Lung (tissue), 12 donors: Measurements from ENCODE around the gene CCDC33. TPM values are rescaled to one million over a fixed set of nuclear protein-coding genes. Genes with fewer than 3 reads are reported as not detected.
"Not testable (repeated sequence)": the region's sequence is repeated elsewhere in the genome, so short reads cannot be mapped to it uniquely, and the experiment has no call there.

Experiments used
- ATAC-seq: fragments of 200-7000 bp; cut with Tn5 transposase; one replicate; pipeline ENCODE4 v1.9.1; 2020; ENCODE audit warnings: moderate number of reproducible peaks; ENCODE audit not compliant: insufficient read depth, low FRiP score
- DNase-seq, 3 donors: peaks; one replicate each; pipeline ENCODE4 v3.0.0-alpha.2; 2013 to 2017
- H3K27ac ChIP-seq, 2 donors: one replicate each; pipeline ENCODE4 v1.5.1; 2013; ENCODE audit warnings: mild to moderate bottlenecking in 2 of 2, moderate library complexity in 2 of 2, control low read depth in 1 of 2, inconsistent platforms in 1 of 2, low read depth in 1 of 2, low read length in 1 of 2
- H3K27me3 ChIP-seq, 3 donors: one replicate each; pipeline ENCODE4 v1.5.1; 2013; ENCODE audit warnings: low read length in 2 of 3; ENCODE audit not compliant: control insufficient read depth in 3 of 3, insufficient read depth in 3 of 3
- H3K36me3 ChIP-seq, 4 donors: one replicate each; pipeline ENCODE4 v1.5.1; 2013; ENCODE audit warnings: low read length in 4 of 4, mild to moderate bottlenecking in 1 of 4, moderate library complexity in 1 of 4; ENCODE audit not compliant: control insufficient read depth in 4 of 4, insufficient read depth in 4 of 4
- H3K4me1 ChIP-seq, 5 donors: one replicate each; pipeline ENCODE4 v1.5.1; 2013; ENCODE audit warnings: low read length in 5 of 5, mild to moderate bottlenecking in 2 of 5, moderate library complexity in 1 of 5; ENCODE audit not compliant: control insufficient read depth in 5 of 5, insufficient read depth in 5 of 5
- H3K4me3 ChIP-seq: one replicate; pipeline ENCODE4 v1.5.1; 2013; ENCODE audit warnings: mild to moderate bottlenecking, control low read depth, moderate library complexity
- H3K9ac ChIP-seq, 2 donors: one replicate each; pipeline ENCODE4 v1.5.1; 2013; ENCODE audit warnings: low read length in 2 of 2, control low read depth in 1 of 2; ENCODE audit not compliant: insufficient read depth in 1 of 2
- H3K9me3 ChIP-seq, 4 donors: one replicate each; pipeline ENCODE4 v1.5.1; 2013; ENCODE audit warnings: low read length in 3 of 4, mild to moderate bottlenecking in 1 of 4, moderate library complexity in 1 of 4; ENCODE audit not compliant: control insufficient read depth in 4 of 4, insufficient read depth in 3 of 4
- WGBS, 2 donors: extraction: QIAGEN DNeasy Blood & Tissue Kit; methylation state at CpG; one replicate each; pipeline ENCODE4 v1.1.7; 2013; 5-methylcytosine and 5-hydroxymethylcytosine counted together
- polyA plus RNA-seq, 2 donors: library from polyadenylated mRNA; stranded (reverse); fragments of 200-250 nt; gene quantifications; one replicate each; pipeline ENCODE4 v1.2.1, GENCODE V29; 2013
- total RNA-seq, 2 donors: library from RNA; depleted of rRNA in 1 of 2; stranded (reverse); fragments of >200 nt in 1 of 2; gene quantifications; one replicate each; pipeline ENCODE4 v1.2.1, GENCODE V29; 2014 to 2021
- TF ChIP-seq, protein P1 (sequence below): IDR thresholded peaks from 2 replicates; pipeline ENCODE4 v1.5.1; 2012; ENCODE audit warnings: mild to moderate bottlenecking; ENCODE audit errors: control extremely low read depth, extremely low read depth
- donor health status: control.
- donor health status: control.
- donor health status: Bipolar disorder and iron deficiency.
- donor health status: healthy.
- donor health status: DM: yes; HTN: yes; CAD: no.

The CCDC33 gene
- total and polyA plus RNA-seq, 4 donors = 4.3 to 14.1 (median 9.1) TPM

DNA sequence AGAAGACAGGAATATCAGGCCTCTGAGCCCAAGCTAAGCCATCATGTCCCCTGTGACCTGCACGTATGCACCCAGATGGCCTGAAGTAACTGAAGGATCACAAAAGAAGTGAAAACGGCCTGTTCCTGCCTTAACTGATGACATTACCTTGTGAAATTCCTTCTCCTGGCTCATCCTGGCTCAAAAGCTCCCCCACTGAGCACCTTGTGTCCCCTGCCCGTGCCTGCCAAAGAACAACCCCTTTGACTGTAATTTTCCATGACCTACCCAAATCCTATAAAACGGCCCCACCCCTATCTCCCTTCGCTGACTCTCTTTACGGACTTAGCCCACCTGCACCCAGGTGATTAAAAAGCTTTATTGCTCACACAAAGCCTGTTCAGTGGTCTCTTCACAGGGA is 123.2 kb downstream of the CCDC33 start:
- H3K9me3 ChIP-seq, H3K9ac ChIP-seq, H3K27ac ChIP-seq, H3K4me3 ChIP-seq, H3K36me3 ChIP-seq, H3K4me1 ChIP-seq, ATAC-seq, H3K27me3 ChIP-seq, DNase-seq: not testable (repeated sequence)
- WGBS, 2 donors = 78 to 84% methylated on average over 6 of the region's 6 CpGs

DNA sequence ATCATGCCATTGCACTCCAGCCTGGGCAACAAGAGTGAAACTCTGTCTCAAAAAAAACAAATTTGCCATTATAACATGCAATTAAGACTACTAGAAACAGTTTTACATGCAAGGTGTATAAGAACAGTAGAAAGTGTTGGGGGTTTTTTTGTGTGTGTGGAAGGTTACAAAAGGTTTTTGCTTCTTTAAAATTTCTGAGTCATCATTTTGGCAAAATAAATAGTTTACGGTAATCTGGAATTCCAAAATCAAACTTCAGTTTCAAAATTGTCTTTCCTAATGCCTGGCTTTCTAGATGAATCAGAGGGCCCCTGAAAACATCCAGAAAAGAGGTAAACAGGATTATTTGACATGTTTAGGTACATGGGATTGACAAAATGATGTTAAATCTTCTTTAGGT is 124.7 kb downstream of the CCDC33 start:
- ATAC-seq, H3K27ac ChIP-seq, H3K4me3 ChIP-seq, H3K4me1 ChIP-seq, H3K27me3 ChIP-seq, H3K9ac ChIP-seq, DNase-seq, H3K36me3 ChIP-seq, H3K9me3 ChIP-seq: not testable (repeated sequence)
- 68 to 69% methylated on average over 1 of the region's 1 CpG for WGBS, 2 donors

DNA sequence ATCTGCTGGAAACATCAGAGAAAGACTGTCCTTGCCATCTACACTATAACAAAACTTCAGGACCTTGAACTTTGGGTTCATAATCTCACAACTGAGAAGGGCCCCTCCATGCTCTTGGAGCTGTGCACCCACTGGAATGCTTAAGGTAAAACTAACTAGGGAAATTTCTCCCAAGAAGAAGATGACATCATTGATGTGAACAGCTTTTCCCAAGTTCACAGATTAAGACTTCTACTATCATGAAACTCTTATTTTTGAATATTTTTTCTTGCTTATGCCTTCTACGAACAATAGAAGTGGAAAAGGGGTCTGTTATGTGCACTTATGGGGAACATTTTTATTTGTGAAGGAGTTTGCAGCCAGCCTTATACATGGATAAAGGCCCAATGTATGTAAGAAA is 126.4 kb downstream of the CCDC33 start:
- ATAC-seq (no peak), DNase-seq (no peak)
- TF ChIP-seq, protein P1, sequence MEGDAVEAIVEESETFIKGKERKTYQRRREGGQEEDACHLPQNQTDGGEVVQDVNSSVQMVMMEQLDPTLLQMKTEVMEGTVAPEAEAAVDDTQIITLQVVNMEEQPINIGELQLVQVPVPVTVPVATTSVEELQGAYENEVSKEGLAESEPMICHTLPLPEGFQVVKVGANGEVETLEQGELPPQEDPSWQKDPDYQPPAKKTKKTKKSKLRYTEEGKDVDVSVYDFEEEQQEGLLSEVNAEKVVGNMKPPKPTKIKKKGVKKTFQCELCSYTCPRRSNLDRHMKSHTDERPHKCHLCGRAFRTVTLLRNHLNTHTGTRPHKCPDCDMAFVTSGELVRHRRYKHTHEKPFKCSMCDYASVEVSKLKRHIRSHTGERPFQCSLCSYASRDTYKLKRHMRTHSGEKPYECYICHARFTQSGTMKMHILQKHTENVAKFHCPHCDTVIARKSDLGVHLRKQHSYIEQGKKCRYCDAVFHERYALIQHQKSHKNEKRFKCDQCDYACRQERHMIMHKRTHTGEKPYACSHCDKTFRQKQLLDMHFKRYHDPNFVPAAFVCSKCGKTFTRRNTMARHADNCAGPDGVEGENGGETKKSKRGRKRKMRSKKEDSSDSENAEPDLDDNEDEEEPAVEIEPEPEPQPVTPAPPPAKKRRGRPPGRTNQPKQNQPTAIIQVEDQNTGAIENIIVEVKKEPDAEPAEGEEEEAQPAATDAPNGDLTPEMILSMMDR = no peak
- no peaks in the 10 kb centered on the region for H3K36me3 ChIP-seq
- peaks cover 0 to 5% (median 0%) of the 10 kb centered on the region in 5 donors for H3K4me1 ChIP-seq
- no peak overlapping the region for H3K27ac ChIP-seq
- peaks cover 0 to 6% (median 0%) of the 10 kb centered on the region in 3 donors for H3K27me3 ChIP-seq
- H3K9me3 ChIP-seq = no peaks in the 10 kb centered on the region
- WGBS, 2 donors = 96 to 98% methylated on average over 1 of the region's 1 CpG
- no peak overlapping the region for H3K4me3 ChIP-seq
- H3K9ac ChIP-seq = no peak overlapping the region

DNA sequence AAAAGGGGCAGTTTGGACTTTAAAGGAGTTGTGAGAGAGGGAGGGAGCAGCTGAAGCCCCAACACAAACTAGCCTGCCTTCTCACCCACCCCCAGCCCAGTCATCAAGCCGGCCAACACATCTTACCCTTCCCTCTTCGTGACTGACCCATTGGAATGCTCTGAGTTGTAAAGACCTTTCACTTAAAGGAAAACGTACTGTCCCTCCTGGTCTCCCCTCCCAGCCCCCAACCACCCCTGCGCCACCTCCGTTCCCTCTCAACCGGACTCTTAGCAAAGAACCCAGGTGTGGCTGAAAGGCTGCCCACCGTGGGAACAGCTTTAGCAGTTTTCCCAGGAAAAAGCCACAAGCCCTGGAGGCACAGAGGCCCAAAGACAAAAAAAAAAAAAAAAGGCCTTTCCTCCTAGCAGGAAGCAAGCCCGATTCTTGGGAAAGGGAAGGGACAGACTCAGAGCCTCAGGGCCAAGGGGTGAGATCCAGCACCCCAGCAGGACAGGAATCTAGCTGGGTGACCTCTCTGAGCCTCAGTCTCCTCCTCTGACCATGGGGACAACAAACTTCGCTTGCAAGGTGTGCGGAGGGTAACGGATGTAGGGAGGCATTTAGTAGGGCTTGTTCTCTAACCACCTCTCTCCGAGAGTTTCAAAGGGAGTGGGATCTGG is 128.9 kb downstream of the CCDC33 start:
- Histone ChIP-seq H3K27ac (no peak overlapping the region), H3K4me3 (no peak overlapping the region), H3K27me3 (peaks cover 0 to 7% (median 2%) of the 10 kb centered on the region in 3 donors), H3K9me3 (no peaks in the 10 kb centered on the region), H3K4me1 (peaks cover 0 to 5% (median 0%) of the 10 kb centered on the region in 5 donors), H3K9ac (no peak overlapping the region), H3K36me3 (no peaks in the 10 kb centered on the region)
- WGBS, 2 donors = 91 to 93% methylated on average over 12 of the region's 12 CpGs
- ATAC-seq (no peak), DNase-seq (no peak)
- TF ChIP-seq, protein P1 = no peak
